Measurements from ENCODE around the gene ZNF296. TPM values are rescaled to one million over a fixed set of nuclear protein-coding genes. Genes with fewer than 3 reads are reported as not detected.

Gene ZNF296
- total and polyA plus RNA-seq, 2 of the 8 experiments (the other 6 are each of a cell fraction or from before 2014, with no cell fraction given) = 2.7 to 7.5 TPM

- H3K4me3 ChIP-seq (ENCODE audit: extremely low read depth in 1 of 4, insufficient read depth in 2 of 4, low read depth in 3 of 4, low read length in 4 of 4) = no peak overlapping the region
- no peak overlapping the region for H2BK12ac ChIP-seq (ENCODE audit: low read depth, low read length)
- FAIRE-seq (no peak), DNase-seq (ENCODE audit: low read depth in 1 of 2, low spot score in 2 of 2) (no peak)
- peaks cover 0 to 6% of the 10 kb centered on the region in 2 experiments; a peak in 2 of 4 replicates for H3K79me2 ChIP-seq (ENCODE audit: control insufficient read depth in 1 of 2, insufficient read depth in 2 of 2, low read length in 2 of 2)
- H3K27ac ChIP-seq (ENCODE audit: low read depth, low read length) = no peak overlapping the region
- no peak overlapping the region for H4K91ac ChIP-seq (replicated peaks; ENCODE audit: insufficient read length, low read length)
- WGBS, 2 experiments (ENCODE audit: extremely low coverage in 1 of 2, insufficient coverage in 1 of 2, insufficient read length in 1 of 2, insufficient replicate concordance in 2 of 2, low coverage in 1 of 2, low lambda C conversion rate in 2 of 2, missing lambda C conversion rate in 1 of 2) = 95% methylated on average over 8 of the region's 8 CpGs; no CpG with 5 or more reads in 1 of the 2 experiments
- no peak overlapping the region for H2AFZ ChIP-seq (ENCODE audit: low read length)
- H3K4me1 ChIP-seq (replicated peaks in 1 of 4; ENCODE audit: control insufficient read depth in 3 of 4, insufficient read depth in 4 of 4, low read length in 3 of 4) = peaks cover 0 to 4% (median 1%) of the 10 kb centered on the region in 4 experiments; a peak in 4 of 7 replicates
- no peak overlapping the region for H3K56ac ChIP-seq (replicated peaks; ENCODE audit: insufficient read length, low read depth, low read length)
- no peak overlapping the region for H3K18ac ChIP-seq (ENCODE audit: extremely low read depth, low read length)
- H3K4me2 ChIP-seq (ENCODE audit: insufficient read depth in 1 of 2, low read depth in 2 of 2, low read length in 2 of 2) = no peak overlapping the region
- H3K9me3 ChIP-seq (ENCODE audit: insufficient read depth in 2 of 2, low read depth in 1 of 2, low read length in 1 of 2) = no peaks in the 10 kb centered on the region
- POLR2A ChIA-PET (ENCODE audit: partially characterized antibody) = interaction anchor here (1.0 to 1.5 kb wide), 3 partner anchors 9 to 208 kb away, joined by 3 to 6 read pairs (median 4); no protein-coding TSS in a partner anchor
- H4K5ac ChIP-seq (ENCODE audit: insufficient read length, low read depth, low read length) = no peak overlapping the region
- H2AK5ac ChIP-seq (ENCODE audit: low read depth, low read length) = no peak overlapping the region
- peaks cover 7% of the 10 kb centered on the region for H3K79me1 ChIP-seq (ENCODE audit: low read depth, low read length)
- H3K23ac ChIP-seq (ENCODE audit: insufficient read length) = no peak overlapping the region
- H3K36me3 ChIP-seq (ENCODE audit: control insufficient read depth in 2 of 4, insufficient read depth in 4 of 4, low read length in 3 of 4) = peaks cover 12 to 69% (median 45%) of the 10 kb centered on the region in 4 experiments; a peak in 7 of 8 replicates
- peaks cover 2% of the 10 kb centered on the region; the same call in 1 of the 2 replicates for H3K23me2 ChIP-seq (ENCODE audit: low read depth, low read length)
- H4K20me1 ChIP-seq (replicated peaks in 1 of 2; ENCODE audit: control insufficient read depth in 1 of 2, insufficient read depth in 2 of 2, low read length in 2 of 2) = peaks cover 10 to 19% of the 10 kb centered on the region in 2 experiments
- H2BK15ac ChIP-seq (ENCODE audit: low read length) = no peak overlapping the region
- no peak overlapping the region for H2BK20ac ChIP-seq (ENCODE audit: low read length)
- no peak overlapping the region for H2BK120ac ChIP-seq (replicated peaks; ENCODE audit: low read depth, low read length)
- CTCF ChIA-PET (ENCODE audit: partially characterized antibody) = interaction anchor here (0.7 to 4.3 kb wide), 12 partner anchors 9 to 130 kb away, joined by 3 to 85 read pairs (median 4); partner anchors contain the start of genes CLASRP, PPP1R37 and RELB
- peak overlapping the region; percentile 39; the same call in 1 of the 2 replicates for H4K8ac ChIP-seq (ENCODE audit: extremely low read depth, insufficient read depth, low read length)
- no peak overlapping the region for H3K4ac ChIP-seq (replicated peaks; ENCODE audit: insufficient read length, low read depth, low read length)
- H3K9ac ChIP-seq (replicated peaks in 1 of 4; ENCODE audit: extremely low read depth in 1 of 4, low read depth in 3 of 4, low read length in 3 of 4) = no peak overlapping the region
- H3K14ac ChIP-seq (ENCODE audit: insufficient read length) = no peak overlapping the region
- no peak overlapping the region for H2BK5ac ChIP-seq (ENCODE audit: low read depth, low read length)
- no peaks in the 10 kb centered on the region for H3K27me3 ChIP-seq (replicated peaks in 1 of 4; ENCODE audit: control insufficient read depth in 3 of 4, extremely low read depth in 1 of 4, insufficient read depth in 3 of 4, low read length in 3 of 4)
- TF ChIP-seq RNF2 (IDR thresholded peaks at IDR 0.05; ENCODE audit: borderline replicate concordance, low read depth, low read length, missing control alignments, poor library complexity, severe bottlenecking) (no peak), CTCF (IDR thresholded peaks at IDR 0.05; ENCODE audit: control extremely low read depth in 1 of 3, insufficient read depth in 1 of 3, low read depth in 1 of 3, low read length in 3 of 3) (no peak), CTBP2 (IDR thresholded peaks at IDR 0.05; ENCODE audit: borderline replicate concordance, insufficient read depth, insufficient read length, low read length) (no peak), TAF1 (IDR thresholded peaks at IDR 0.05; ENCODE audit: low read depth, low read length) (no peak), BCL11A (IDR thresholded peaks at IDR 0.05; ENCODE audit: low read depth in 2 of 2, low read length in 2 of 2) (no peak), EZH2 (IDR thresholded peaks at IDR 0.05; ENCODE audit: low read depth, low read length, severe bottlenecking) (no peak), CHD2 (IDR thresholded peaks at IDR 0.05; ENCODE audit: low read length) (no peak), ASH2L (IDR thresholded peaks at IDR 0.05; ENCODE audit: low read length) (no peak)
Measured at GRCh38 chr19:45056831-45057230, 19.4 kb downstream of the ZNF296 start.

All from H1 (cell line).